ENCODE measurements around the gene EIF3L.

DNA sequence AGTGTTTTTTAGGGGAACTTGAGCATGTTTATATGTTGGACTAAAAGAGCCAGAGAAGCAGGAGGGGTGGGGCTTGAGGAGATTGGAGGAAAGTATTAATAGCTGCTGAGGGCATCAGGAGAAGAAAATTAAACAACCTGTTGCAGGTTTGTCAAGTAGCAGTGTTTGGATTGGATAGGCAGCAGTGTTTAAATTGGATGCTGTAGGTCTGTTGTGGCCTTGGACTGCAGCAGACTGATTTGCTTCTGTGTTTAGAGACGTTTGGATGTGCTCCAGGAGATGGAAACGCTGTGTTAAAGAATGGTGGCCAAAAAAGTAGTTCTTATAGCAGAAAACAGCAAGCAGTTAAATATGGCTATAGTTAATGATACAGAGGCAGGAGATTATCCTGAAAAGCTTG, 5.7 kb downstream of the EIF3L start:
- TF ChIP-seq POLR2A (IDR thresholded peaks at IDR 0.05) (no peak), CTCF (IDR thresholded peaks at IDR 0.05) (no peak)
